HUDEP-2 (cell line): ENCODE measurements around the gene VSTM4.

Experiments
- DNase-seq, 76 experiments: peaks; one replicate each; lab custom pipeline; 2025; ENCODE audit not compliant: unreplicated experiment in 76 of 76; lab: John Stamatoyannopoulos, UW

VSTM4 gene

GRCh38 chr10:49143249-49143648 is 27.9 kb upstream of the VSTM4 start:
- no peak for DNase-seq

GRCh38 chr10:49141541-49142332 is 26.4 kb upstream of the VSTM4 start:
- DNase-seq = no peak

- no peak for DNase-seq
Observed at GRCh38 chr10:49140304-49141177, 25.2 kb upstream of the VSTM4 start.

- DNase-seq = no peak
Observed at GRCh38 chr10:49139846-49140195, 24.5 kb upstream of the VSTM4 start.

GRCh38 chr10:49139028-49139845 is 23.9 kb upstream of the VSTM4 start:
- DNase-seq = no peak

- DNase-seq = no peak
Observed at GRCh38 chr10:49138361-49138891, 23.1 kb upstream of the VSTM4 start.

GRCh38 chr10:49136525-49136924 is 21.2 kb upstream of the VSTM4 start:
- DNase-seq = no peak

- DNase-seq = no peak
Observed at GRCh38 chr10:49135575-49136313, 20.4 kb upstream of the VSTM4 start.

GRCh38 chr10:49134327-49134726 is 19.0 kb upstream of the VSTM4 start:
- DNase-seq = no peak

GRCh38 chr10:49133706-49134248 is 18.5 kb upstream of the VSTM4 start, which contains the start of gene FAM170B:
Gene FAM170B (minus strand): TSS chr10:49134021. CDS start chr10:49133918, 103 bp downstream.
- DNase-seq = no peak

- DNase-seq = no peak
Observed at GRCh38 chr10:49132362-49132737, 17.0 kb upstream of the VSTM4 start.

GRCh38 chr10:49131507-49132361 is 16.4 kb upstream of the VSTM4 start:
- no peak for DNase-seq

- DNase-seq = no peak
Observed at GRCh38 chr10:49129376-49129775, 14.1 kb upstream of the VSTM4 start.

- no peak for DNase-seq
Observed at GRCh38 chr10:49128854-49129253, 13.5 kb upstream of the VSTM4 start.

- DNase-seq = no peak
Observed at GRCh38 chr10:49123981-49124950, 8.9 kb upstream of the VSTM4 start.

- no peak for DNase-seq
Observed at GRCh38 chr10:49120911-49121310, 5.6 kb upstream of the VSTM4 start.

GRCh38 chr10:49119746-49120145 is 4.4 kb upstream of the VSTM4 start:
- DNase-seq = no peak
